ENCODE data around the gene NKPD1. TPM values are rescaled to one million over a fixed set of nuclear protein-coding genes. Genes with fewer than 3 reads are reported as not detected.

Gene NKPD1
- total and polyA plus RNA-seq, 9 of the 15 experiments (the other 6 are each of a cell fraction or from before 2014, with no cell fraction given) = 0.03 to 0.09 (median 0.04) TPM; not detected in 5

GRCh38 chr19:45162608-45163143 lies 1.9 kb upstream of the NKPD1 start (continued):
- TF ChIP-seq ETV6 (IDR thresholded peaks at IDR 0.05; ENCODE audit: borderline replicate concordance in 1 of 2, low read depth in 2 of 2, low read length in 1 of 2) = no peak
- TF ChIP-seq ETV6 (CRISPR knock-in tag; IDR thresholded peaks at IDR 0.05; ENCODE audit: borderline replicate concordance) = no peak
- TF ChIP-seq PREB (CRISPR knock-in tag; IDR thresholded peaks at IDR 0.05) = no peak
- no peak for TF ChIP-seq ZNF324 (CRISPR knock-in tag; IDR thresholded peaks at IDR 0.05)
- TF ChIP-seq FOS (IDR thresholded peaks at IDR 0.05; ENCODE audit: extremely low read depth, insufficient read length) = no peak
- no peak for TF ChIP-seq MAFF (IDR thresholded peaks at IDR 0.05; ENCODE audit: low read length)
- no peak for TF ChIP-seq RHOXF2B (CRISPR knock-in tag; conservative IDR thresholded peaks at IDR 0.05)
- no peak for TF ChIP-seq CHD7 (IDR thresholded peaks at IDR 0.05; ENCODE audit: low read depth, low read length)
- no peak for TF ChIP-seq ZBTB8A (IDR thresholded peaks at IDR 0.05; ENCODE audit: partially characterized antibody)
- TF ChIP-seq ZNF695 (CRISPR knock-in tag; IDR thresholded peaks at IDR 0.05) = no peak

Data from K562 (cell line).